ENCODE results near the gene ZNF543. TPM values are rescaled to one million over a fixed set of nuclear protein-coding genes. Genes with fewer than 3 reads are reported as not detected.
A peak's percentile ranks its signal among the peaks of the same experiment; 100 is the strongest.
"Not testable (repeated sequence)": the region's sequence is repeated elsewhere in the genome, so short reads cannot be mapped to it uniquely, and the experiment has no call there.

Gene ZNF543
- total RNA-seq, 1 donor from 2014 or later: 12.8 TPM

GRCh38 chr19:57321751-57322150 is 1.5 kb downstream of the ZNF543 start:
- no peak for DNase-seq

- no peak for DNase-seq
Measured at GRCh38 chr19:57324992-57325391, 4.7 kb downstream of the ZNF543 start.

DNA sequence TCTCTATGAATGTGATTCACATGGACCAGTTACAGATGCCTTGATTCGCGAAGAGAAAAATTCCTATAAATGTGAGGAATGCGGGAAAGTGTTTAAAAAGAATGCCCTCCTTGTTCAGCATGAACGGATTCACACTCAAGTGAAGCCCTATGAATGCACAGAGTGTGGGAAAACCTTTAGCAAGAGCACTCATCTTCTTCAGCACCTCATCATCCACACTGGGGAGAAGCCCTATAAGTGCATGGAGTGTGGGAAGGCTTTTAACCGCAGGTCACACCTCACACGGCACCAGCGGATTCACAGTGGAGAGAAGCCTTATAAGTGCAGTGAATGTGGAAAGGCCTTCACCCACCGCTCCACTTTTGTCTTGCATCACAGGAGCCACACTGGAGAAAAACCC is 7.7 kb downstream of the ZNF543 start:
- no peak for DNase-seq

DNA sequence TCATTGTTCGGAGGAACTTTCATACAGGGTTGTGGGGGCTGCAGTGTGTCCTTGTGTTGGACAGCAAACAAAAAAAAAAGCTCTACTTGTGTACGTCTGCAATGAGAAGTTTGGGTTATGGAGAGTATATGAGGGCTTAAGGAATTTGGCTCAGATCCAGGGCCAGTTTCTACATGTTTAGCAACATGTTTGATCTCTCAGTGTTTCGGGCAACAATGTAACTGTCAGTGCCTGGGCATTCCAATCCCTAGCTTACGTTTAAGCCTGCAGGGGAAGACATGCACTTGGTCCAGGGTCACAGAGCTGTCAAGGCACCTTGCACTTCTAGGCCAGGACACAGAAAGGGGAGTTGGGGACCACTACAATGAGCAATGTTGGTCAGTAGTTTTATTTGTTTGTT is 13.9 kb downstream of the ZNF543 start:
- DNase-seq: peak; percentile 15

DNA sequence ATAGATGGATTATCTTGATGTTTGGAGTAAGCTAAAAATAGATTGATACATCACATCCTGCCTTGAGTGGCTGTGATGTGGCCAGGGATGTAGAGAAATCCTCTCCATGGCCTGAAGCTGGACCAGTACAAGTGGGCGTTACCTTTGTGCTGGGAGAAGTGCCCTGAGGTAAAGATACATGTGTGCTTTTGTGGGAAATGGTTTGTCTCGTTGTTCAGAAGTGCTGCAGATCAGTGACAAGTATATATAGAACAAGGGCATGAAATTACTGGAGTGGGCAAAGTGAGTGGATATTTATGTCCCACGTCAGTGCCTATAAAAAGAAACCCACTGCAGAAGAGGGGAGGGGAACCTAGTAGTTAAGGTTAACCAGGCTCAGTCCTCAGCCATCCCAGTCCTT is 18.6 kb downstream of the ZNF543 start:
- DNase-seq: no peak

DNA sequence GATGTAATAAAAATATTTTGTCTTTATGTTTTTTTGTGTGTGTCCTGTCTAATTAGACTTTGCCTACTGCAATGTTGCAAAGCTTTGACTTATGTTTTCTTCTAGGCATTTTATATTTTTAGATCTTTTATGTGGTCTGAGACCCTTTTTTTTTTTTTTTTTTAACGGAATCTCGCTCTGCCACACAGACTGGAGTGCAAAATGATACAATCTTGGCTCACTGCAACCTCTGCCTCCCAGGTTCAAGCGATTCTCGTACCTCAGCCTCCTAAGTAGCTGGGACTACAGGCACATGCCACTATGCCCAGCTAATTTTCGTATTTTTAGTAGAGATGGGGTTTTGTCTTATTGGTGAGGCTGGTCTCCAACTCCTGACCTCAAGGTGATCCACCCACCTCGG is 22.3 kb downstream of the ZNF543 start:
- no peak for DNase-seq

GRCh38 chr19:57348136-57348535 is 27.9 kb downstream of the ZNF543 start:
- no peak for DNase-seq

DNA sequence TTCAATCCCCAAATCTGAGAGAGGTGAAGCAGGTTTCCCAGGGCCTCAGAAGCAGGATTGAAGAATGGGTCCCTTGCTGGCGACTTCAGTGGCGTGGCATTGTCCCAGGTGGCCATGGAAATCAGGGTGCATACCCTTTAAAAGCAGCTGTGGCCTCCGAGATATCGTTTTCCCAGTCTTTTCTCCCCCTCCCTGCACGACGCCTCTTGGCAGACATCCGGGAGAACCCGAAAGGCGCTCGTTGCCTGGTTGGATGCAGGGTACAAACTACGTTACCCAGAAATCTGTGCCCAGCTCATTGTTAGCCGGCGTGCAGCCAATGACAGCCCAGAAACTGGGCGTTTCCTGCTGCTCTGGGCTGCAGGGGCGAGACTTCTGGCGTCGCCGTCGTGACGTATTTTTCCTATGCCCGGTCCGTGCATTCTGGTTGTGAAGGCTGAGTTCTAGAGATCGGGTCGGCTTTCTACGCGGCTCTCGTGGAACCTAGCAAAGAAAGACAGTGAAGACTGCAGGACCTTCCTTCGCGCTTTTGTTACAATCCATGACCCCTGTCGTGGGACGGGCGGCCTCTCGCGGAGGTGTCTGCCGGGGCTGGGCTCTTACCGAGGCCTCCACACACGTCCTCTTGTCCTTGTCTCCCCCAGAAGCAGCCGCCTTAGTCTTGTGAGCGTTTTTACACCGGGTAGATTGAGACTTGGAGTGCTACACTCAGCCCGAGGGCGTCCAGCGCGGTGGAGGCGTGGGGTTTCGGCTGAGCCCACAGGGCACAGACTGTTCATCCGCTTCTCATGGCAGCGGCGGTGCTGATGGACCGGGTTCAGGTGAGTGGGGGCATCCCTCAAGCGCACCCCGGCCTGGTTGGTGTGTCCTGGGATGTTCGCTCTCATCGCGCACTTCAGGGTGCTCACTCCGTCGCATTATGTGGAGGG is 30.9 kb downstream of the ZNF543 start, which contains the start of gene ZNF304:
Gene ZNF304 (plus strand): TSS at position 395 of the 929 bp plus-strand sequence. CDS start 394 bp downstream, at position 789.
- peak; percentile 97 for DNase-seq

- no peak for DNase-seq
Measured at GRCh38 chr19:57351867-57352266, 31.6 kb downstream of the ZNF543 start.

DNA sequence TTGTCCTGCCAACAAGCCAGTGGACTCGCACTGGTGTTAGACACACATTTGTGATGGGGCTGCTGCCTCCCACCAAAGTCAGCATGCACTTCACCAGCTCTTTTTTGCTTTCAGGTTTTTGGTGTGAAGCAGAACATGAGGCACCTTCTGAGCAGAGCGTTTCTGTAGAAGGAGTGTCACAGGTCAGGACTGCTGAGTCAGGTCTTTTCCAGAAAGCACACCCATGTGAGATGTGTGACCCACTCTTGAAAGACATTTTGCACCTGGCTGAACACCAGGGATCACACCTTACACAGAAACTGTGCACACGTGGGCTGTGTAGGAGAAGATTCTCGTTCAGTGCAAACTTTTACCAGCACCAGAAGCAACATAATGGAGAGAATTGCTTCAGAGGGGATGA is 35.6 kb downstream of the ZNF543 start:
- no peak for DNase-seq

DNA sequence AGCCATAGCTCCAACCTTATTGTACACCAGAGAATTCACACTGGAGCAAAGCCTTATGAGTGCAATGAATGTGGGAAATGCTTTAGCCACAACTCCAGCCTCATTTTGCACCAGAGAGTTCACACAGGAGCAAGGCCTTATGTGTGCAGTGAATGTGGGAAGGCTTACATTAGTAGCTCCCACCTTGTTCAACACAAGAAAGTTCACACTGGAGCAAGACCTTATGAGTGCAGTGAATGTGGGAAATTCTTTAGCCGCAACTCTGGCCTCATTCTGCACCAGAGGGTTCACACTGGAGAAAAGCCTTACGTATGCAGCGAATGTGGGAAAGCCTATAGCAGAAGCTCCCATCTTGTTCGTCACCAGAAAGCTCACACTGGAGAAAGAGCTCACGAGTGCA is 37.1 kb downstream of the ZNF543 start:
- DNase-seq: no peak

DNA sequence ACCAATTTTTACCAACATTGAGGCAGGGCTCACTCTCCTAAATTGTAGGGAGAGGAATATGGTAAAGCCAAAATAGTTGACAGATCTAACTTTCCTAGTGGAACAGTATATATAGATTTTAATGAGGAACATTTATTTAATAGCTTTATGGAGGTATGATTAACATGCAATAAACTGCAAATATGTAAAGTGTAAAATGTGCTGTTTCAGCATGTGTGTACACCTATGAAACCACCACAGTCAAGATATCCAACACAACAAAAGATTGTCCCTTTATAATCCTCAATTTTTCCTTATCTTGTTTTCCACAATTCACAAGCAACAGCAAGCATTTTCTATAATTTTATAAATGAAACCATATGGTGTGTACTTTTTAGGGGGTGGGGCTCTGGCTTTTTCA is 39.0 kb downstream of the ZNF543 start:
- DNase-seq: no peak

DNA sequence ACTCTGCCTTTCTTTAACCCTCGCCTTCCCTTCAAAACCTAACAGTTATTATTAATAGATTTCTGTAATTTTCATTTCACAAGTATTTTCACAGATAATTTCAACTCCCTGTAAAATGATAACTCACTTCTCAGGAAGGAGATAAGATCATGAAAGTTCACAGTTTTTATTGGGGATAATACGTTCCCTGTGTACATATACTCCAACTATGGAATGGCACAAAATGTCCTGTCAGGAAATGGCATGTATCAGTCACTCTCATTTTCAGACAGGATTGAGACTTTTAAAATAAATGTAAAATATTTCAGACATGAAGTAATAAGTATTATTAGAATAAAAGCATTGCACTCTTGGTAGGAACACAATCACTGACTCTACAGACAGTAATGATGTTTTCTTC is 42.1 kb downstream of the ZNF543 start:
- DNase-seq: peak; percentile 14

GRCh38 chr19:57362997-57363687 is 42.9 kb downstream of the ZNF543 start, which contains the start of the genes TRAPPC2B and ZNF547:
TRAPPC2B (plus strand) TSS chr19:57363551; CDS start chr19:57364834, 1,283 bp downstream.
ZNF547 (plus strand) TSS chr19:57363551; CDS start chr19:57368556, 5,005 bp downstream.
- DNase-seq: peak; percentile 100

DNA sequence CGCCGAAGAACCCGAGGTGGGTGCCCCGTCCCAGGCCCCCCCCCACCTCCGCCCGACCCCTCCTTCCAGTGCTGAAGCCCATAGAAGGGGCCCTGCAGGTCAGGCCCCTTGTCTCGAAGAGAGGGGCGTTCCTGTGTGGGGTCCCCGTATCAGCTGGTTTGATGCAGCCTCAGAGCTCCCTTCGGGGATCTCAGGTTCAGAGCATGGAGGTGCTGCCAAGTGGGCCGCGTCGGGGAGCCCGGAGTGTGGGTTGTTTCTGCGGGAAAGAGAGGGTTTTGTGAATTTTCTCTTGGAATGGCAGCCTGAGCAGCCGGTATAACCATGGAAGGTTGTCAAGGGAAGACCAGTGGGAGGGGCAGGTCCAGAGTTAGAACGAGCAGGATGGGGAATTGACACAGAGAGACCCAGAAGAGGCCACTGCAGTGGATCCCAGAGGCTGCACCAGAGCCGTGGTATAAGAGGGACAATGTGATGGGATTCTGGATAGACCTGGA is 43.5 kb downstream of the ZNF543 start:
- no peak for DNase-seq

DNA sequence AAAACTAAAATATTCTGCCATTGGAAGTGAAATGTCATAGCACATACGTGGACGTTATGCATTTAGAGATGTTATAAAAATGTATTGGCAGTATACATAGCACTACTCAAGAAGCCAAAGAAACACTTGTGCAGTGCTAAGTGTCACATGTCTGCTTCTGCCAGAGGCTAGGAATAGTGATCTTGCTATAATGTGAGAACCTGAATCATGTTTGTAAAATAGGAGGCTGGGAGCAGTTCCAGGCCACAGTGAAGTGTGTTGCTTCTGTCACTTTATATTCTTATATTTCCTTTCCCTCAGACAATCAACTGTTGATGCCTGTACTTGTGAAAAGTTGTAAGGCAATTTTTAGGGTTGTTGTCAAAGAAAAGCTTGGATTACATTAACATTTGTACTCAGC is 46.5 kb downstream of the ZNF543 start:
- no peak for DNase-seq

DNA sequence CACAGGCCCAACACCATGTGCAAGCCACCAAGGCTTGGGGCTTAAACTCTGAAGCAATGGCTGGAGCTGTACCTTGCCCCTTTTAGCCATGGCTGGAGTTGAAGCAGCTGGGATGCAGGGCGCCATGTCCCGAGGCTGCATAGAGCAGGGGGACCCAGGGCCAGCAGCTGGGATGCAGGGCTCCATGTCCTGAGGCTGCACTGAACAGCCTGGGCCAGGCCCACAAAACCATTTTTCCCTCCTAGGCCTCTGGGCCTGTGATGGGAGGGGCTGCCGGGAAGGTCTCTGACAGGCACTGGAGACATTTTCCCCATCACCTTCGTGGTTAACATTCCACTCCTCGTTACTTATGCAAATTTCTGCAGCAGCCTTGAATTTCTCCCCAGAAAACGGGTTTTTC is 53.9 kb downstream of the ZNF543 start:
- no peak for DNase-seq

DNA sequence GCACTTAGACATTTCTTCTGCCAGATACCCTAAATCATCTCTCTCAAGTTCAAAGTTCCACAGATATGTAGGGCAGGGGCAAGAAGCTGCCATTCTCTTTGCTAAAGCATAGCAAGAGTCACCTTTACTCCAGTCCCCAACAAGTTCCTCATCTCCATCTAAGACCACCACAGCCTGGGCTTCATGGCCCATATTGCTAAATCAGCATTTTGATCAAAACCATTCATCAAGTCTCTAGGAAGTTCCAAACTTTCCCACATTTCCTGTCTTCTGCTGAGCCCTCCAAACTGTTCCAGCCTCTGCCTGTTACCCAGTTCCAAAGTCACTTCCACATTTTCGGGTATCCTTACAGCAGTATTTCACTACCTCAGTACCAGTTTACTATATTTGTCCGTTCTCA is 54.4 kb downstream of the ZNF543 start:
- DNase-seq: not testable (repeated sequence)

DNA sequence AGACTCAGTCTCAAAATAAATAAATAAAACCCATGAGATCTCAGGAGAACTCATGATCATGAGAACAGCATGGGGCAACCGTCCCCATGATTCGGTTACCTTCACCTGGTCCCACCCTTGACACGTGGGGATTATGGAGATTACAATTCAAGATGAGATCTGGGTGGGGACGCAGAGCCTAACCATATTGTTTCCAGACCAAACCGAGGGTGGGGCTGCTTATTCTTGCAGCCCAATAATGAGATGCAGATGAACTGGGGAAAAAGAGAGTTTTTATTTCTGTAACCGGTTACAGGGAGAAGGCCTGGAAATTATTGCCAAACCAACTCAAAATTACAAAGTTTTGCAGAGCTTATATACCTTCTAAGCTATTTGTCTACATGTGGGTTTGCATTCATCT is 55.9 kb downstream of the ZNF543 start:
- DNase-seq: no peak

GRCh38 chr19:57377498-57378146 is 57.4 kb downstream of the ZNF543 start:
- no peak for DNase-seq

All from skin of body (tissue), 2 donors.